Neural cell (in vitro differentiated cells): ENCODE data around the gene DDN. TPM values are rescaled to one million over a fixed set of nuclear protein-coding genes. Genes with fewer than 3 reads are reported as not detected.
A peak's percentile ranks its signal among the peaks of the same experiment; 100 is the strongest.

Experiments
- H2AFZ ChIP-seq: fragments of 200-600, 300-800 bp; sonication (generic), shearing (Covaris generic); 2 replicates; pipeline ENCODE4 v1.6.0; 2014; ENCODE audit warnings: low read depth, mild to moderate bottlenecking, antibody characterized with exemption, low read length, moderate library complexity
- H3F3A ChIP-seq: fragments of 200-600 bp; shearing (Covaris generic); 2 replicates; pipeline ENCODE4 v1.6.1; 2016; ENCODE audit warnings: mild to moderate bottlenecking, moderate library complexity, mixed read lengths, antibody characterized with exemption, low read length; ENCODE audit not compliant: insufficient read depth, poor library complexity, severe bottlenecking
- H3K27ac ChIP-seq: fragments of 200-600, 300-800 bp; sonication (generic), shearing (Covaris generic); 2 replicates; pipeline ENCODE4 v1.5.1; 2014; ENCODE audit warnings: mild to moderate bottlenecking, low read length, moderate library complexity
- H3K27me3 ChIP-seq: fragments of 300-800, 200-600 bp; sonication (generic), shearing (Covaris generic); 2 replicates; pipeline ENCODE4 v1.6.0; 2014; ENCODE audit warnings: mild to moderate bottlenecking, low read depth, low read length, moderate library complexity; ENCODE audit not compliant: insufficient read depth
- H3K36me3 ChIP-seq: fragments of 300-800, 200-600 bp; sonication (generic), shearing (Covaris generic); 2 replicates; pipeline ENCODE4 v1.5.1; 2014; ENCODE audit warnings: mild to moderate bottlenecking, antibody characterized with exemption, low read length, moderate library complexity; ENCODE audit not compliant: insufficient read depth
- H3K4me2 ChIP-seq: fragments of 300-800, 200-600 bp; sonication (generic), shearing (Covaris generic); 2 replicates; pipeline ENCODE4 v1.6.0; 2014; ENCODE audit warnings: mild to moderate bottlenecking, low read length
- H3K4me3 ChIP-seq: fragments of 300-800, 200-600 bp; sonication (generic), shearing (Covaris generic); 2 replicates; pipeline ENCODE4 v1.5.1; 2014; ENCODE audit warnings: mild to moderate bottlenecking, low read length, moderate library complexity
- H3K79me2 ChIP-seq: fragments of 200-600 bp; shearing (Covaris generic); replicated peaks from 2 replicates; pipeline ENCODE4 v1.6.0; 2014; ENCODE audit warnings: mild to moderate bottlenecking, low read length, moderate library complexity; ENCODE audit not compliant: insufficient read depth
- H3K9ac ChIP-seq: fragments of 300-800, 200-600 bp; sonication (generic), shearing (Covaris generic); 2 replicates; pipeline ENCODE4 v1.6.1; 2016; ENCODE audit warnings: mild to moderate bottlenecking, low read length, mixed read lengths
- H3K9me2 ChIP-seq: fragments of 200-600 bp; shearing (Covaris generic); 2 replicates; pipeline ENCODE4 v1.6.1; 2016; ENCODE audit warnings: mild to moderate bottlenecking, low read length, mixed read lengths; ENCODE audit not compliant: insufficient read depth
- H3K9me3 ChIP-seq: fragments of 200-600, 300-800 bp; sonication (generic), shearing (Covaris generic); 2 replicates; pipeline ENCODE4 v1.6.1; 2016; ENCODE audit warnings: mild to moderate bottlenecking, mixed run types, low read length, moderate library complexity, mixed read lengths
- H4K20me1 ChIP-seq: fragments of 200-600 bp; shearing (Covaris generic); 2 replicates; pipeline ENCODE4 v1.6.1; 2016; ENCODE audit warnings: mild to moderate bottlenecking, mixed run types; ENCODE audit not compliant: insufficient read depth
- EP300 ChIP-seq: fragments of 450-650 bp; conservative IDR thresholded peaks from 2 replicates; pipeline ENCODE4 v1.6.1; 2014; ENCODE audit warnings: antibody characterized with exemption, mild to moderate bottlenecking, moderate library complexity; ENCODE audit not compliant: poor library complexity, severe bottlenecking
- EZH2 ChIP-seq: fragments of 200-600, 300-800 bp; shearing (Covaris generic), sonication (generic); IDR thresholded peaks from 2 replicates; pipeline ENCODE4 v1.6.1; 2014; ENCODE audit warnings: antibody characterized with exemption, low read length, borderline replicate concordance, mild to moderate bottlenecking; ENCODE audit not compliant: insufficient read depth, poor library complexity, severe bottlenecking
- MXI1 ChIP-seq: fragments of 450-650 bp; conservative IDR thresholded peaks from 2 replicates; pipeline ENCODE4 v1.6.1; 2014; ENCODE audit warnings: antibody characterized with exemption, mild to moderate bottlenecking; ENCODE audit not compliant: poor library complexity, severe bottlenecking
- POLR2AphosphoS5 ChIP-seq: IDR thresholded peaks from 2 replicates; pipeline ENCODE4 v1.6.1; 2012
- RAD21 ChIP-seq: fragments of 450-650 bp; conservative IDR thresholded peaks from 2 replicates; pipeline ENCODE4 v1.6.1; 2014; ENCODE audit warnings: antibody characterized with exemption, mild to moderate bottlenecking, moderate library complexity
- SMC3 ChIP-seq: fragments of 450-650 bp; conservative IDR thresholded peaks from 2 replicates; pipeline ENCODE4 v1.6.1; 2014; ENCODE audit warnings: antibody characterized with exemption, mild to moderate bottlenecking, moderate library complexity; ENCODE audit not compliant: poor library complexity
- TAF1 ChIP-seq: IDR thresholded peaks from 2 replicates; pipeline ENCODE4 v1.6.1; 2012; ENCODE audit warnings: low read depth
- polyA plus RNA-seq: library from polyadenylated mRNA; depleted of rRNA; stranded (reverse); fragments of >200 nt; gene quantifications from 2 replicates; pipeline ENCODE4 v1.2.3, GENCODE V29; 2014
- TF ChIP-seq, protein P1 (sequence below): IDR thresholded peaks from 2 replicates; pipeline ENCODE4 v1.6.1; 2012; ENCODE audit warnings: borderline replicate concordance
- TF ChIP-seq, protein P2 (sequence below): fragments of 450-650 bp; IDR thresholded peaks from 2 replicates; pipeline ENCODE4 v1.5.1; 2014; ENCODE audit warnings: antibody characterized with exemption, mild to moderate bottlenecking, moderate library complexity; ENCODE audit not compliant: poor library complexity, severe bottlenecking

DDN gene
- polyA plus RNA-seq, 1 donor from 2014 or later, result 0.51 TPM

DNA sequence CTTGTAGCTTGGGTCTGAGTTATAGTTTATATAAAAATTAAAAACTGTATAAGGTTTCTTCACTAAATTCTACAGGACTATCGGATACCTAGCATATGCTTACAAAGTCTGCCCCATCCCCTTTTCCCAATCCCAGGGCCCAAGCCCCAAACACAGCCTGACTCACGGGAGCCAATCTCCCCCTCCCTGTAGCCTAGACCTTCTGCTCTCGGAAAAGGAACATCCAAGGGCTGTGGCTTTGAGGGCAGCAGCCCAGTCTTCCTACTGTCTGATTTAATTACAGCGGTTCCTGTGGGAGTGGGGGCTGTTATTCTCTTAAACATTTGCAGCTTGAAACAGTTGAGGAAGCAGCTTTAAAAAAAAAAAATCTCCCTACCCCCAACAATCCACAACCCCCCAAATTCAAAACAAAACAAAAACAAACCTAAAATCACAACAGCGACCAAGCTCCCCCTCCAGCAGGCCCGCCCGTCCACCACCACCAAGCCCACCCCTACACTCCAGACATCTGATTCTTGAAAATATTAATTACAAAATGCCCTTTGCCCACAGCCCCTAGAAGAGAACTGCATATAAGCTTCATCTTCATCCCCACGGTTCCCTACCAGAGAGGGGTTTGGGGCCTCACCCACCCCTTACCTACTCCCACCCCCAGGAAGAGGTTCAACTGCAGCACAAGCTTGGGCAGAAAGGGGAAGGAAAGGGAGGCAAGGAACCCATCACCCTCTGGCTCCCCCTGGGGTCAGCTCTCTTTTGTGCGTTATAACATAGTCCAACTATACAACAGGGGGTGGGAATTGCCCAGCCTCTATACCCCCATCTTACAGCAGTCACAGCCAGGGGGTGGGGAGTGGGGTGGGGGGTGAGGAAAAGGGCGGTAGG lies 20.5 kb upstream of the DDN start:
- Histone ChIP-seq H3K9me2 (no peaks in the 10 kb centered on the region), H3K9me3 (no peaks in the 10 kb centered on the region), H3K27ac (peak overlapping the region; percentile 94), H3K4me3 (peak overlapping the region; percentile 84), H3K9ac (peak overlapping the region; percentile 96), H3F3A (peaks cover 3% of the 10 kb centered on the region), H3K36me3 (no peaks in the 10 kb centered on the region), H2AFZ (no peak overlapping the region), H4K20me1 (no peaks in the 10 kb centered on the region), H3K27me3 (no peaks in the 10 kb centered on the region), H3K4me2 (no peak overlapping the region), H3K79me2 (no peaks in the 10 kb centered on the region)
- TF ChIP-seq MXI1 (no peak), EP300 (no peak), SMC3 (no peak), EZH2 (no peak), POLR2AphosphoS5 (no peak), RAD21 (no peak), TAF1 (no peak)
- TF ChIP-seq, protein P1, sequence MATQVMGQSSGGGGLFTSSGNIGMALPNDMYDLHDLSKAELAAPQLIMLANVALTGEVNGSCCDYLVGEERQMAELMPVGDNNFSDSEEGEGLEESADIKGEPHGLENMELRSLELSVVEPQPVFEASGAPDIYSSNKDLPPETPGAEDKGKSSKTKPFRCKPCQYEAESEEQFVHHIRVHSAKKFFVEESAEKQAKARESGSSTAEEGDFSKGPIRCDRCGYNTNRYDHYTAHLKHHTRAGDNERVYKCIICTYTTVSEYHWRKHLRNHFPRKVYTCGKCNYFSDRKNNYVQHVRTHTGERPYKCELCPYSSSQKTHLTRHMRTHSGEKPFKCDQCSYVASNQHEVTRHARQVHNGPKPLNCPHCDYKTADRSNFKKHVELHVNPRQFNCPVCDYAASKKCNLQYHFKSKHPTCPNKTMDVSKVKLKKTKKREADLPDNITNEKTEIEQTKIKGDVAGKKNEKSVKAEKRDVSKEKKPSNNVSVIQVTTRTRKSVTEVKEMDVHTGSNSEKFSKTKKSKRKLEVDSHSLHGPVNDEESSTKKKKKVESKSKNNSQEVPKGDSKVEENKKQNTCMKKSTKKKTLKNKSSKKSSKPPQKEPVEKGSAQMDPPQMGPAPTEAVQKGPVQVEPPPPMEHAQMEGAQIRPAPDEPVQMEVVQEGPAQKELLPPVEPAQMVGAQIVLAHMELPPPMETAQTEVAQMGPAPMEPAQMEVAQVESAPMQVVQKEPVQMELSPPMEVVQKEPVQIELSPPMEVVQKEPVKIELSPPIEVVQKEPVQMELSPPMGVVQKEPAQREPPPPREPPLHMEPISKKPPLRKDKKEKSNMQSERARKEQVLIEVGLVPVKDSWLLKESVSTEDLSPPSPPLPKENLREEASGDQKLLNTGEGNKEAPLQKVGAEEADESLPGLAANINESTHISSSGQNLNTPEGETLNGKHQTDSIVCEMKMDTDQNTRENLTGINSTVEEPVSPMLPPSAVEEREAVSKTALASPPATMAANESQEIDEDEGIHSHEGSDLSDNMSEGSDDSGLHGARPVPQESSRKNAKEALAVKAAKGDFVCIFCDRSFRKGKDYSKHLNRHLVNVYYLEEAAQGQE, result no peak
- TF ChIP-seq, protein P2, sequence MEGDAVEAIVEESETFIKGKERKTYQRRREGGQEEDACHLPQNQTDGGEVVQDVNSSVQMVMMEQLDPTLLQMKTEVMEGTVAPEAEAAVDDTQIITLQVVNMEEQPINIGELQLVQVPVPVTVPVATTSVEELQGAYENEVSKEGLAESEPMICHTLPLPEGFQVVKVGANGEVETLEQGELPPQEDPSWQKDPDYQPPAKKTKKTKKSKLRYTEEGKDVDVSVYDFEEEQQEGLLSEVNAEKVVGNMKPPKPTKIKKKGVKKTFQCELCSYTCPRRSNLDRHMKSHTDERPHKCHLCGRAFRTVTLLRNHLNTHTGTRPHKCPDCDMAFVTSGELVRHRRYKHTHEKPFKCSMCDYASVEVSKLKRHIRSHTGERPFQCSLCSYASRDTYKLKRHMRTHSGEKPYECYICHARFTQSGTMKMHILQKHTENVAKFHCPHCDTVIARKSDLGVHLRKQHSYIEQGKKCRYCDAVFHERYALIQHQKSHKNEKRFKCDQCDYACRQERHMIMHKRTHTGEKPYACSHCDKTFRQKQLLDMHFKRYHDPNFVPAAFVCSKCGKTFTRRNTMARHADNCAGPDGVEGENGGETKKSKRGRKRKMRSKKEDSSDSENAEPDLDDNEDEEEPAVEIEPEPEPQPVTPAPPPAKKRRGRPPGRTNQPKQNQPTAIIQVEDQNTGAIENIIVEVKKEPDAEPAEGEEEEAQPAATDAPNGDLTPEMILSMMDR, result no peak

DNA sequence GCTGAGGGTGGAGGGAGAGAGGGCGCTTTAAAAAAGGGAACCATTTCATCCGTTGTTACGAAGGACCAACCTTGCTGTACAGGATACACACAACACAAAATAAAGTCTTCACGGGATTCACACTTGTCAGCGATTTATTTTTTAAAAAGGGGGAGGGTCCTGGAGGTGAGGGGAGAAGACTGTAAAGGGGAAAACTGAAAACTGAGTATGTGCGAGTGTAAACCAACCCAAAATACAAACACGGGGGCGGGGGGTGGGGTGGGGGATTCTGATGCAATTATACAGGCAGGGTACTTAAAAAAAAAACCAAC lies 19.9 kb upstream of the DDN start:
- Histone ChIP-seq H3F3A (peaks cover 3% of the 10 kb centered on the region), H2AFZ (peak overlapping the region; percentile 89), H3K36me3 (no peaks in the 10 kb centered on the region), H3K27me3 (no peaks in the 10 kb centered on the region), H4K20me1 (no peaks in the 10 kb centered on the region), H3K9ac (peak overlapping the region; percentile 96), H3K79me2 (no peaks in the 10 kb centered on the region), H3K9me2 (no peaks in the 10 kb centered on the region), H3K4me3 (peak overlapping the region; percentile 84), H3K4me2 (peak overlapping the region; percentile 99), H3K9me3 (no peaks in the 10 kb centered on the region), H3K27ac (peak overlapping the region; percentile 94)
- TF ChIP-seq EZH2 (no peak), EP300 (no peak), MXI1 (no peak), TAF1 (no peak), SMC3 (no peak), RAD21 (no peak), POLR2AphosphoS5 (no peak)
- TF ChIP-seq, protein P1, result no peak
- TF ChIP-seq, protein P2, result no peak
